ENCODE results near the gene MAMDC4.
"Not testable (repeated sequence)": the region's sequence is repeated elsewhere in the genome, so short reads cannot be mapped to it uniquely, and the experiment has no call there.

MAMDC4 gene

GRCh38 chr9:136837146-136837855, 14.8 kb upstream of the MAMDC4 start:
- DNase-seq (ENCODE audit: extremely low read depth, low read depth), result no peak
- no peak overlapping the region for H3K4me3 ChIP-seq (replicated peaks; ENCODE audit: low read depth, low read length)
- no peak for TF ChIP-seq CTCF (IDR thresholded peaks at IDR 0.05; ENCODE audit: low read depth, low read length, missing control alignments)

- not testable (repeated sequence) for H3K4me3 ChIP-seq (replicated peaks; ENCODE audit: low read depth, low read length); DNase-seq (ENCODE audit: extremely low read depth, low read depth)
Measured at GRCh38 chr9:136837856-136838277, 14.3 kb upstream of the MAMDC4 start.

- TF ChIP-seq CTCF (IDR thresholded peaks at IDR 0.05; ENCODE audit: low read depth, low read length, missing control alignments), result no peak
- DNase-seq (ENCODE audit: extremely low read depth, low read depth), result no peak
Measured at GRCh38 chr9:136838314-136839228, 13.6 kb upstream of the MAMDC4 start.

GRCh38 chr9:136839229-136840139, 12.7 kb upstream of the MAMDC4 start:
- DNase-seq (ENCODE audit: extremely low read depth, low read depth), result no peak
- TF ChIP-seq CTCF (IDR thresholded peaks at IDR 0.05; ENCODE audit: low read depth, low read length, missing control alignments), result no peak
- H3K4me3 ChIP-seq (replicated peaks; ENCODE audit: low read depth, low read length), result no peak overlapping the region

More at GRCh38 chr9:136838314-136839228, 13.6 kb upstream of the MAMDC4 start:
- H3K4me3 ChIP-seq (replicated peaks; ENCODE audit: low read depth, low read length), result no peak overlapping the region

GRCh38 chr9:136840140-136840876, 11.8 kb upstream of the MAMDC4 start:
- TF ChIP-seq CTCF (IDR thresholded peaks at IDR 0.05; ENCODE audit: low read depth, low read length, missing control alignments), result no peak
- H3K4me3 ChIP-seq (replicated peaks; ENCODE audit: low read depth, low read length), result no peak overlapping the region
- DNase-seq (ENCODE audit: extremely low read depth, low read depth), result no peak

- TF ChIP-seq CTCF (IDR thresholded peaks at IDR 0.05; ENCODE audit: low read depth, low read length, missing control alignments), result no peak
- no peak for DNase-seq (ENCODE audit: extremely low read depth, low read depth)
- no peak overlapping the region for H3K4me3 ChIP-seq (replicated peaks; ENCODE audit: low read depth, low read length)
Measured at GRCh38 chr9:136840877-136841645, 11.1 kb upstream of the MAMDC4 start.

- not testable (repeated sequence) for DNase-seq (ENCODE audit: extremely low read depth, low read depth); H3K4me3 ChIP-seq (replicated peaks; ENCODE audit: low read depth, low read length)
Measured at GRCh38 chr9:136841646-136842379, 10.3 kb upstream of the MAMDC4 start.

Data from HFF-Myc (cell line).